Epithelial cell of esophagus (primary cell): ENCODE data around the gene GATA3.

ENCODE experiments used
- DNase-seq: peaks from one replicate; pipeline ENCODE4 v3.0.0; 2010; ENCODE audit warnings: low read depth
- H3K4me3 ChIP-seq: 2 replicates; pipeline ENCODE4 v1.5.1; 2011; ENCODE audit warnings: mild to moderate bottlenecking, low read length, control low read depth
- TF ChIP-seq, protein P1 (sequence below): IDR thresholded peaks from 2 replicates; pipeline ENCODE4 v1.5.1; 2011; ENCODE audit warnings: low read depth, mild to moderate bottlenecking, low read length, control low read depth, inconsistent platforms; ENCODE audit not compliant: insufficient read depth; ENCODE audit errors: missing control alignments

GATA3 gene

DNA sequence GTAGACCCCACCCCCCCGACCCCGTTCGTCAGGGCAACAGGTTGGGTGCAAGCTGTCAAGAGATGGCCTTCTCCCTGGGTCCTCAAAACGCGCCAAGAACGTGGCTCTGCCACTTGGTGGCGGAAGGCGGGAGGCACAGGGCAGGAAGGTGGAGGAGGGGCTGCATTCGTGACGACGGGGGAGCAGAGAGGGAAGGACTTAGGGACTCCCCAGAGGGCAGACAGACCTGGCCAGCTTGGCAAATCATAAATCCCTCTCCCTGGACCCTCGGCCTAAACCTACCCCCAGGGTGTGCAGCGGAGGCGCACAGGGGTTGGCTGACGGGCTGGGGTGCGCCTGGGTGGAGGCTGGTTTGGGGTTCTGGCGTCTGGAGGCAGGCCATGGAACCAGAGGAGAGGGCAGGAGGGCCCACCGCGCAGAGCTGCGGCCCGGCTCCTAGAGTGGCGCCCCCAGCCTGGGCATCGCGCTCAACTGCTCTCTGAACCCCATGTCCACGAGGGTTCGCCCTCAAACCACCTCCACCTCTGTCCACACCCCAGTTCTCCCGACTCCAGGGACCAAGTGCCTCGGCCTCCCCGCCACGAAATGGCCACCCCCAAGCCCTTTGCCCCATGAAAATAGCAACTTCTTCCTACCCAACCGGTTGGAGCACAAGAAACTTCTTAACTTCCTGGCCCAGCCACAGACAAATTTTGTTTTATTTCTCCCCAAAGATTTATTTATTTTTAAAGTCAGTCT lies 10.8 kb upstream of the GATA3 start:
- no peak for DNase-seq
- H3K4me3 ChIP-seq = no peak overlapping the region
- TF ChIP-seq, protein P1, sequence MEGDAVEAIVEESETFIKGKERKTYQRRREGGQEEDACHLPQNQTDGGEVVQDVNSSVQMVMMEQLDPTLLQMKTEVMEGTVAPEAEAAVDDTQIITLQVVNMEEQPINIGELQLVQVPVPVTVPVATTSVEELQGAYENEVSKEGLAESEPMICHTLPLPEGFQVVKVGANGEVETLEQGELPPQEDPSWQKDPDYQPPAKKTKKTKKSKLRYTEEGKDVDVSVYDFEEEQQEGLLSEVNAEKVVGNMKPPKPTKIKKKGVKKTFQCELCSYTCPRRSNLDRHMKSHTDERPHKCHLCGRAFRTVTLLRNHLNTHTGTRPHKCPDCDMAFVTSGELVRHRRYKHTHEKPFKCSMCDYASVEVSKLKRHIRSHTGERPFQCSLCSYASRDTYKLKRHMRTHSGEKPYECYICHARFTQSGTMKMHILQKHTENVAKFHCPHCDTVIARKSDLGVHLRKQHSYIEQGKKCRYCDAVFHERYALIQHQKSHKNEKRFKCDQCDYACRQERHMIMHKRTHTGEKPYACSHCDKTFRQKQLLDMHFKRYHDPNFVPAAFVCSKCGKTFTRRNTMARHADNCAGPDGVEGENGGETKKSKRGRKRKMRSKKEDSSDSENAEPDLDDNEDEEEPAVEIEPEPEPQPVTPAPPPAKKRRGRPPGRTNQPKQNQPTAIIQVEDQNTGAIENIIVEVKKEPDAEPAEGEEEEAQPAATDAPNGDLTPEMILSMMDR = no peak

DNA sequence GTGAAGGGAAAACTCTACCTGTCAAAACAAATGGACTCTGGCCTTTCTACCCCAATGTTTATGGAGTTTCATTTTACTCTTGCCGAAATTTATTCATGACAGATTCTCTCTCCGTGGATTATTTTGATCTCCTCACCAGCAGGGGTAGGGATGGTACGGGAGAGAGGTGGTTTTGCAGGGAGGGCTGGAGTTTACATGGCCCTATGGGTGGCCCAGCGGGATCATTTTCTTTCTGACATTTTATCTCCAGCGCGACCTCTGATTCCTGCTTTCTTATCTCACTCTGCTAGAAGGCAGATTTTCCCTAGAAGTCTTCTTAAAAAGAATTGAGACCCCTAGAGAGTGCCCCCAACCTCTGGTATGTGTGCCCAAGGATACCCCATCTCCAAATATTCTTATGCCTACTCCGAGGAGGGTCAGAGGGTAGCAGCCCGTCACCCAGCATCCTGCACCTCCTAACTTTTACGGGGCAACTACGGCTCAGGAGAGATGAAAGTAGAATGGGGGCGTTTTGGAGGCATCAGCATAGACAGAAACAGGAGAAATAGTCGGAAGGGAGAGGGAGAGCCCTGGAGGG lies 10.1 kb upstream of the GATA3 start:
- TF ChIP-seq, protein P1 = no peak
- no peak for DNase-seq

DNA sequence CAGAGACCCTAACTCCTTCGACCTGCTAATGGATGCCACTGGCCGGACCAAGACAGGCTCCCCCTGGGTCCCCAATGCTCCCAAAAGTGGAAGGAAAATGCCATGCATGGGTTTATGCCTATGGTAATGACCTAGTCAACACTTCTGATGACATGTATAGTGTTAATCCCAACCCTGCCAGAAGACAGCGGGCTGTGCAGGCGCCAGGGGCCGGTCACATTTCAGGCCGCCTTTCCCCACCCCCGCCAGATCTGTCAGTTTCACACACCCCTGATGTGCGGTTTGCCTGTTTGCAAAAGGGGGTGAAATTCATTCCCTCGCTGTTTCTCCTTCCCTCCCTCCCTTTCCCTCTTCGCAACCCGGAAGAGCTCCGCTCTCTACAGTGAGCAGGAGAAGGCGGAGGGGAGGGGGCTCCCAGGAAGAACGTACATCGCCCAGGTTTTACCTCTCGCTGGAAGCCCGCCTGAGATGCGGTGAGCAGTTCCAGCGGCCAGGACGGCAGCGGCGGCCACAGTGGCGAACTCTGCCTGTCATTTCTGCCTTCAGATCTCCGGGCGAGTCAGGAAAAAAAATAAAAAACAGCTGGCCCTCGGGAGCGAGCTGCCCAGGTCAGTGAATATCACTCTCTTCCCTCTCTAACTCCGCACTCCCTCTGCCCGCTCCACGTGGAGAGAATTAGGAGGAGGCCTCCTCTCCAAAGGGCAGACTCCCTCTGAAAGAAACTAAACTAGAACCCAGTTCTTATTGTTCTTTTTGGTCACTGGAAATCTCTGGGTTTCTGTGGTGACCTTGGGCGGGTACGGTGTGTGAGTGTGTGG lies 9.4 kb upstream of the GATA3 start:
- DNase-seq = no peak
- TF ChIP-seq, protein P1 = no peak
- H3K4me3 ChIP-seq = peak overlapping the region; percentile 13

More for the DNA sequence above, 10.1 kb upstream of the GATA3 start:
- H3K4me3 ChIP-seq = no peak overlapping the region

DNA sequence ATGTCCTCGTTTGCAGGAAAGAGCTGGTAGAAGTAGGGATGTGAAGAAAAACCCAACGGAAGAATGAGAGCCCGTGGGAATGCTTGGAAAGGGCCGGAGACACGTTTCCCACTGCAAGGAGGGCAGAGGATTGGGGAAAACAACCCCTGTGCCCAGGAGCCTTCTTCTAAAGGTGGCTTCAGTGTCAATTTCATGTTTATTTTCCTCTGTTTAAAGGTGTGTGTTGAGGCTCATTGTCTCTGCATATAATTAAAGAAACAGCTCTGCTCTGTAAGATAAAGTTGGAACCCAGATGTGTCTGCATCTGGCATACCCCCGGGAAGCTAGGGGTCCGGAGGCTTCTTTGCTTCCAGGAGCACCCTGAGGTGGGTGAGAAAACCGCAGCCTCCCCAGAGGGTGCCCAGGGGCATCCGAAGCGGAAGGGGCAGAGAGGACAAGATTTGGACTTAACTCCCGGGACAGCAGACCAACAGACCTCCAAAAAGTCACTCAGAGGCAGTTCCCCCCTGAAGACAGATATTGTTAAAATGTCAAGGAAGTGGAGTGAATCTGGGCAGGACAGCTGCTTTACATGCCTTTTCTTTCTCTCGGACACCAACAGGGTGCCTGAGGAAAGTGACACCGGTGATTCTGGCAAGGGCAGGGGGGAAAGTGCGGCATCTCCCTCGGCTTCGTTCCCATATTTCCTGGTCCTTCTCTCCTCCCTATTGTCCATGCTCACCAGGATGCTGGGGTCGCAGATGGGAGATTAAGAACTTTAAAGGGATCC lies 8.6 kb upstream of the GATA3 start:
- no peak for DNase-seq
- TF ChIP-seq, protein P1 = no peak
- no peak overlapping the region for H3K4me3 ChIP-seq

DNA sequence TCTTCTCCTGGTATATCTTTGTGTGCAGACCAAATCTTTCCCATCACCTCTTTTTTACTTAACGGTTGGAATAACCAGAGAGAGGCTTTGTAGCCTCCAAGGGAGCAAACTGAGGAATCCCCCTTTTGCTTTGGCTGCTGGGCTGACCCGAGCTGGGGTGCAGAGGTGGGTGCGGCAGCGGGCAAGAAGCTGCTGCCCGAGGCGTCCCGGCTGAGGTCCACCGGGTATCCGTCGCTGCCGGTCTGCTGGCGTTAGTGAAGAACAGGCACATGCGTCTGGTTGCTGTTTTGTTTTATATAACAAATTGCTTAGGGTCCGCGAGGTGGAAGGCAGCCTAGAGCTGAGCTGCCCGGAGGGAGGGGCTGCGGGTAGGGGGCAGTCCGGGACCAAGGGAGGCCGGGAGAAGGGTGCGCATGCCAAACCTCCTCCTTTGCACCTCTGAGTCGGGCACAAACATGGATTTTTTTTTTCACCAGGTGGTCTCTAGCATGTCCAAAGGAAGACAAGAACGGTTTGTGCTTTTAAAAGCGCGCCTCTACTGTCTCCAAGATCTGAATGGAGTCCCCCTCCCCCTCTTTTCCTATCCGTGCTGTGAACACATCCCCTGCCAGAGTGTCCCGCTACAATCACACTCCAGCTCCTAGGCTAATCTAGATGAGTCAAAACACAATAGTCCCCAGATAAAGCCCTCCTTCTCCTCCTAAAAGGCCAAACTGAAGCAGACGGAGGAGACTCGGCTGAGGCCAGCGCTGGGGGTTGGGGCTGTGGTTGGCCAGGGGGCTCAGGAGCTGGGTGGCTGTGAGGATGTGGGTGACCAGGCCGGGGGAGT lies 6.8 kb upstream of the GATA3 start:
- no peak for DNase-seq
- no peak overlapping the region for H3K4me3 ChIP-seq
- TF ChIP-seq, protein P1 = no peak
